NCI-H460 (cell line): ENCODE results near the gene WRAP73. TPM values are rescaled to one million over a fixed set of nuclear protein-coding genes. Genes with fewer than 3 reads are reported as not detected.
"Not testable (repeated sequence)": the region's sequence is repeated elsewhere in the genome, so short reads cannot be mapped to it uniquely, and the experiment has no call there.

Source experiments
- DNase-seq: peaks from one replicate; pipeline ENCODE4 v3.0.0-alpha.2; 2016; ENCODE audit warnings: low read depth; ENCODE audit errors: extremely low read depth
- total RNA-seq: library from RNA; depleted of rRNA; stranded (reverse); fragments of >200 nt; shearing (Covaris generic); gene quantifications from 2 replicates; pipeline ENCODE4 v1.2.3, GENCODE V29; 2014

WRAP73 gene
- total RNA-seq, 1 experiment from 2014 or later, result 18.2 TPM

DNA sequence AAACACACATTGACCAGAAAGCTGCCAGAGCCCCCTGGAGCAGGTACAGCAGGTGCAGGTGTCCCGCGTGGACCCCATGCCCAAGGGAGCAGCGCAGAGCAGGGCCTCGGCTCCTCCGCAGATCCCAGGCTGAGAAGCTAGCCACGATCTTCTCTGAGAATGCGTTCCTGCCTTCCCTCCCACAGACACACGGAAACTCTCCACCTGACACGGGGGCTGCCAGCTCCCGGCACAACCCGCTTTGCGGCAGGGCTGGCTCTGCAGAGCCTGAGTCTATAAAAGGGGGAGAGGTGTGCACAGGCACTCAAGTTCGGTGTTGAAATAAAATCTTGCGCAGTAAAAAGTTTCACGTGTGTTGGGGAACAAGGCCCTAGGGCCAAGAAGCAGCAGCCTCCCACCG, 48.2 kb downstream of the WRAP73 start:
- no peak for DNase-seq

DNA sequence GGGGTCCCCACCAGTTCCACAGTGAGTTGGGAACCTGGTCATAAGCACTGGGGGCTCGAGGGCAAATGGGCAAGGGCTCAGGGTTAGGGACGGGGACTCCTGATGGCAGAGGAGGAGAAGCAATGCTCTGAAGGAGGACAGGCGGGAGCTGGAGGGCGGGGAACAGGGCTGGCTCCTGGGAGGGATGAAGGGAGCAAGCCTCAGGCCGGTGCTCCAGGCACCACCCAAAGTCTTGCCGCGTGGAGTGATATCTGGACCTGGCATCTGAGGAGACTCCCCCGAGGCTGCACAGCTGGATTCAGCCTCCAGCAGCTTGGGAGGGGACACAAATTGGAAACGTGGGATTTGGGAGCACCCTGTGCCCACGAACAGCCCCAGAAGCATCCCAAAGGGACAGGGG, 49.5 kb downstream of the WRAP73 start:
- DNase-seq, result no peak

DNA sequence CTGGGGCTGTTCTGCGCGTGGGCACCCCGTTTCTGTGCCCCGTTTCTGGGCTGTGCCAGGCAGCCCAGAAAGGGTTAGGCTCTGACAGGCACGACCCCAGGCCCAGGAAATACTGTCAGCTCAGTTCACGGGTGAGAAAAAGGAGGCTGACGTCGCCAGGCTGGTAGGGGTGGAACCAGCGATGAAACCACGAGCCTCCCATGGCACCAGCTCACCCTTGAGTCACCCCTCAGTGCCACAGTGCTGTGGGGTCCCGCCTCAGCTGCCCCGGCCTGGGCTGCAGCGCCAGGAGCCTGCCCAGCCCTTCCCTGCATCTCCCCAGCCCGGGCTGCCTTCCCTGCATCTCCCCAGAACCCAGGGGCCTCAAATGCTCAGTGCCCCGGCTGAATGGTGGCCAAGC, 50.1 kb downstream of the WRAP73 start:
- no peak for DNase-seq

DNA sequence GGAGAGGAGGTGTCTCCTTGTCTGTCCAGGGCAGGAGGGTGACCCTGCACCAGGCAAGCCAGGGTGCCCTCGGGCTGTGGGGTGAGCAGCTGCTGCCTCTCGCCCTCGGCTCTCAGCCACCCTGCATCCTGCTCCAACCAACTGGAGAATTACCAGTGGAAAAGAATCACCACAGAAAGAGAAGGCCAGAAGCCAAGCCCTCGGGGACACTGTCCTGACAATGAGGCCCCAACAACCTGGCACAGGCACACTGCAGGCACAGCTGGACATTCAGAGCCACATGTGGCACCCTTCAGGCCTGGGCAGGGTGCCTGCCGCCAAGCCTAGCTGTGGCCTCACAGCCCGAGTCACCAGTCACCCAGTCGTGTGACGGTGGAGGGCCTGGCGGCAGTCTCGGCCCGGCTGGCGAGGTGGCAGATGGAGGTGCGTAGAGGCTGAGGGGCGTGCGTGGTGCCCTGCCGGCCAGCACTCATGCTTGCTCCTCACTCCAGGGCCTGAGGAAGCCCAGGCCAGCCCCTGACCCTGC, 50.6 kb downstream of the WRAP73 start:
- no peak for DNase-seq

DNA sequence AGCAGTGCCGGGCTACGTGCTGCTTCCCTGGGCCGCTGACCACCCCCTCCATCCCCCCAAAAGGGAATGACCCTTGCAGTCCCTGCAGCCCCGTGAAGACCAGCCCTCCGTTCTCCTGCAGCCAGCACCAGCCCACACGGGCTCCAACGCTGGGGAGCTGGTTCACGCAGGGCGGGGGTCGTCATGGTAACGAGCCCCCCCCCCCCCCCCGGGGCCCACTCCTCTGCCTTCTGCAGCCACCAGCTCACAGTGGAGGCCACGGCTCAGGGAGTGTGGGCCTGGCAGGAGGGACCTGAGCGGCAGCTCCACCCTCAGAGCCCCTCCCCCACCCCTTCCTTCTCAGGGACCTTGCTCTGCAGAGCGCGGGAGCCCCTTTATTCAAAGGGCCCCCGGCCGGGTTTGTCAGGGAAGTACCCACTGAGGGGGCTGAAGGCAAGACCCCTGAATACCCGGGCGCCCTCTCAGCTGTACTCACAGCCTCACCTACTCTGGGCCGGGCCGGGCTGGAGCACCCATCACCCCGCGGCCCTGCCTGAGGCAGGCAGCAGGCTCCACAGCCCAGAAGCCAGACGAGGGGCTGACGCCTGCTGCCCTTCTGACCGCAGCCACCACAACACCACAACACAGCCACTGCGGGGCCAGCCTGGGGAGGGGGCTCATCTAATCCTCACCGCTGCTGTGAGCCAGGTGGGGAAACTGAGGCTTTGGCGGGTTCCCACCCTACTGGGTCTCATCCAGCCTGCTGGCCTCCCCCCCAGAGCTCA, 51.2 kb downstream of the WRAP73 start:
- no peak for DNase-seq

DNA sequence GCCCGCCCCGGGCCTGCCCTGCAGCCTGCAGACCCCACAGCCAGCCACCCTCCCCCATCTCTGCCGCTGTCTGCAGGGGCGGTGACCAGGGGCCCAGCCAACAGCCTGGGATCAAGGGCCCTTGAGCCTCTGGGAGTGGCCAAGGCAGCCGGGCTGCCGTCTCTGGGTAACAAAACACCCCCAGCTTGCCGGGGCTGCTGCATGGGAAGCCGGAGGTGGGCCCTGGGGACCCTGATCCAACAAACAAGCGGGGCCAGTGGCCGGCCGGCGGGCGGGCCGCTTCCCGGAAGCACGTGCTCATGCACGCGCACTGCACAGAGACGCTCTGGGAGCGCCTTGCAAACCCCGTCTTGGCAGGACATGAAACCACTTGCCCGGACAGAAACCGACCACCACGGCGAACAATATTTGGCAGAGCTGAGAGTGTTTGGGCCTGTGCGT, 51.8 kb downstream of the WRAP73 start:
- no peak for DNase-seq

DNA sequence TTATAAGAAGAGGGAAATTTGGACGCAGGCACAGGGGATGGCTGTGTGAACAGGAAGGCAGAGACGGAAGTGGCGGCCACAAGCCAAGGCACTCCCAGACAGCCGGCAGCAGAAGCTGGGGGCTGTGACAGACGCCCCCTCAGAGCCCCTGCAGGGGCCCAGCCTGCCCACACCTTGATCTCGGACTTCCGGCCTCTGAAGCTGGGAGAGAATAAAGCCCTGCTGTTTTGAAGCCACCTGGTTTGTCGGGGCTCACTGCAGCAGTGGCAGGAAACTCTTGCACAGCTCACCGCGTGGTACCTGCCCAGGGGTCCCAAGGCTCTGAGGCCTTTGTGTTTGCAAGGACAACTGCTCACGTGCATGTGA, 52.3 kb downstream of the WRAP73 start:
- no peak for DNase-seq

DNA sequence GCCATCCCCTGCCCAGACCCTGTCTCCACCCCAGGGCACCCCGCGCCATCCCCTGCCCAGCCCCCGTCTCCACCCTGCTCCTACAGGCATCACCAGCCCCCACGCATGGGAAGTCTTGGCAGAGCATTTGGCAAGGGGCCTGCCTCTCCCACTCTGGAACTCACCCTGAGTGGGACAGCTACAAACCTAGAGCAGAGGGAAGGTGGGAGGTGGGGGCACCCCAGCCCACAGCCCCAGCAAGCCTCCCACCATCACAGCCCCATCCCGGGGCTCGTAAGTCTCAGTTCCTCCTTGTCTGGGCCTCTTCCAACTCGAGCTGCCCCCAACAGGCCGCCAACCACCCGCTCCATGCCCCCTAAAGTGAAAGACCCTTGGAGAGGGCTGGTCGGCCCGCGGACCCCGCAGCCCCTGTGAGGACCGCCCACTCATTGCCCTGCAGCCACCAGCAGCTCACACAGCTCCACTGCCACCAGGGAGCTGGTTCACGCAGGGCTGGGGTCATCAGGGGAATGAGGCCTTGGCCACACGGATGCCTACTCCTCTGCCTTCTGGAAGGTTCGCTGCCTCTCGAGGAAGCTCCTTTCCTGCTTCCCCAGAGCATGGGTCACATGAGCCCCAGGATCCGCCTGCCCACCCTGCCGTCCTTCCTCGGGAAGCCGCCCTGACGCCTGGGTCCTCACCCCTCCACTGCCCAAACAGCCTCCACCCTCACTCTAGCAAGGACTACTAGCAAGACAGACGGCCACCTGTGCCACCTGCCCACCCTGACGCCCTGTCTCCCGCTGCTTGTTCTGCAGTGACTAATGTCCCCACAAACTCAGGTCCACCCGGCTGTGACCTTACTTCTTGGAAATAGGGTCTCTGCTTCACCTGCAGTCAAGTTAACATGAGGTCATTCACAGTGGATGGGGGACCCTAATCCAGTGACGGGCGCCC, 53.0 kb downstream of the WRAP73 start:
- no peak for DNase-seq

DNA sequence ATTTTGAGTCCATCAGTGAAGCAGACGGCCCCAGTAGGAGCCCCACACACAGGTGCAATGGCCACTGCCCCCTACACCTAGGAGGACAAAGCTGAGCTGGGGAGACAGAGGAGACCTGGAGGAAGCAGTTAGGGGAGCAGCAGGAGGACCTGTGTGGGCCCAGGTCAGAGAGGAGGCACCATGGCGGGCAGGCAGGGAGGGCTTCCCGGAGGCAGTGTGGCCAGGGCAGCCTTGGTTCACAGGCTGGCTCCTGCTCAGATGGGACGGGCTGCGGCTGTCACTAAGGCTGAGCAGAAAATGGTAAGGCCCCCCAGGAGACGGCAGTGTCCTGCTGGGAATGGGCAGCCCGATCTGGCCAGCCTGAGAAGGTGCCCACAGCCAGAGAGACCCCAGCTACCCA, 54.0 kb downstream of the WRAP73 start:
- DNase-seq, result no peak

DNA sequence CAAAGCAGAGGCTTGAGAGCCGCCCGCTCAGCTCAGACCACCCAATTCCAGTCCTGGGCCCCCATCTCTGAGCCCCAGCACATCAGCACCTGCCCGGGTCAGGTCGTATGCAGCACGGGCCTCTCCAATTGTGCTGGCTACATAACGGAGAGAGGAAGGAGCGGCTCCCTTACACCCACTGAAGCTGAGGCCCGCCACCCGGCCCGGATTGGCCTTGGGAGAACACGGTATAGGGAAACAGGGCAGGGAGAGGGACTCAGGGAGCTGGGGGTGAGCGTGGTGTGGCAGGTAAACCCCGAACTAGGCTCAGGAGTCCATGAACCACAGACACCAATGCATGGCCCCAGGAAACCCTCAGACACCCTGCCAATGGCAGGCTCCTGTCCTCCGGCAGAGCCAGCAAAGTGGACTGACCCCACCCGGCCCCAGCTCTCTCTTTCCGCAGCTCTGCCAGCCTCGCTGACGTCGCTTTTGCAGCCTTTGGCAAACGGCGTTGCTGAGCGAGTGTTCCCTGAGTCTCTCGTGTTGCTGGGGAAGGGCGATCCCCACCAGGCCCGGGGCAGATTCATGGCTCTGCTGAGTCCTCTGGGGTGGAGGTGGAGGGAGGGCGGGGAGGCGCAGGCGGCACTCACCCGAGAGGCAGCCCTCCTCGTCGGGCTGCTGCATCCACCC, 55.1 kb downstream of the WRAP73 start:
- DNase-seq, result no peak

DNA sequence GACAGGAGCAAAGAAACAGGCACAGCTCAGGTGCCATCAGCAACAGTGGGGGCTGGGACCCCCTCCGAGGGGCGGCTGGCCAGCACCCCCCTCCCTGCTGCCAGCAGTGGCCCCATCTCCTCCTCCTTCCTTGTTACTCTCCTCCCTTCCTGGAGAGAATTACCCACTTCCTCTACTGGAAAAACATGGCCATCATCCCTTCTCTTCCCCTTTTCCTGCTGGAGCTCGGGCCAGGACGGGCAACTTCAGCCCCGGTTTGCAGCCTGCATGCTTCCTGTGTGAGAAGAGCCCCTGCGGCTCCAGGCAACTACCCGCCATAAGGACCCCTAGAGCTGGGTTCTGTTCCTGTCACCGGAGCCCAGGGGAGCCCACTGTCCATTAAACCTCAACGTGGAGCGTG, 56.2 kb downstream of the WRAP73 start:
- no peak for DNase-seq

DNA sequence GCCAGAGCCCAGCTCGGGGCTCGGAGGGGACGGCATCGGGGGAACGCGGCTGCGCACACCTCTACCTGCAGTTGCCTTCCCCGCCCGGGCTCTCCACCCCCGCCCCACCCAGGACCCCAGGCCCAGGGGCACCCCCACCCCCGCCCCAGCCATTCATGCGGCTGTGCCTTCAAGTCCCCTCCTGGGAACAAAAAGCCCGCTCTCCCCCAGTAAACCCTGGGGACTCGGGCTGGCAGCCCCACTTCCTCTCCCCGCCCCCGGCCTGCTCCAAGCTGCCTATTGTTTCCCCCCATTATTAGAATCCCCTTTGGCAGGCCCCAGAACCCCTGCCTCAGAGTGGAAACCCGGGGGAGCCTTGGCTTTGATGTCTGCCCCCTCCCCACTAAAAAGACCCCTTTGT, 56.6 kb downstream of the WRAP73 start:
- no peak for DNase-seq

DNA sequence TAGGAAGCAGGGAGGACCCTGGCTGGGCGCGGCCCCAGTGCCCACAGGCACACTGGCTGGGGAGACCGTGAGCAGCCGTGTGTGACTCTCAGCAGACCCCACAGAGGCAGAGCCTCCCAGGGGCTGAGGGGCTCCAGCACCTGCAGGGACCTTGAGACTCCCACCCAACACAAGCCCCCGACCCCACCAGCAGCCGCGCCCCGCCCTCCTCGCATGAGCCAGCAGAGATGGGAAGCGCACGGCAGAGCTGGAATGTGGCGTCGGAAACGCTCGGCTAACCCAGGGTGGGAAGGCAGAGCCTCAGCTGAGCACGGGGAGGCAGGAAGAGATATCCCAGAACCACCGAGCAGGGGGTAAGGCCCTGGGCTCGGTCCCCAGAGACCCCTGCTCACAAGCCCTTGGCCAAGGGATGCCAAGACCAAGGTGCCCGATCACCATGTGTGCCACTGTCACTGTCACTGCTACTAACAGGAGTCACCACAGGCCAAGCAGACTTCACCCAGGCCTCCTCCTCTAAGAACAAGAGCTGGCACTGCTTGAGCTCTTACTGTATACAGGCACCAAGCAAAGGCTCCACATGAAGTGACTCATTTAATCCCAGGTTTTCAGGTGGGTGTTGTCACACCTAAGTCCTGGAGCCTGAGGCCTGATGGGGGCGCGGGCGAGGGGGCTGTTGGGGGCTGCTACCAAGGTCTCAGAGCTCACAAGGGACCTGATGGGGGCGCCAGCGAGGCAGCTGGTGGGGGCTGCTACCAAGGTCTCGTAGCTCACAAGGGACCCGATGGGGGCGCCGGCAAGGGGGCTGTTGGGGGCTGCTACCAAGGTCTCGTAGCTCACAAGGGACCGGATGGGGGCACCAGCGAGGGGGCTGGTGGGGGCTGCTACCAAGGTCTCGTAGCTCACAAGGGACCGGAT, 58.7 kb downstream of the WRAP73 start:
- no peak for DNase-seq

DNA sequence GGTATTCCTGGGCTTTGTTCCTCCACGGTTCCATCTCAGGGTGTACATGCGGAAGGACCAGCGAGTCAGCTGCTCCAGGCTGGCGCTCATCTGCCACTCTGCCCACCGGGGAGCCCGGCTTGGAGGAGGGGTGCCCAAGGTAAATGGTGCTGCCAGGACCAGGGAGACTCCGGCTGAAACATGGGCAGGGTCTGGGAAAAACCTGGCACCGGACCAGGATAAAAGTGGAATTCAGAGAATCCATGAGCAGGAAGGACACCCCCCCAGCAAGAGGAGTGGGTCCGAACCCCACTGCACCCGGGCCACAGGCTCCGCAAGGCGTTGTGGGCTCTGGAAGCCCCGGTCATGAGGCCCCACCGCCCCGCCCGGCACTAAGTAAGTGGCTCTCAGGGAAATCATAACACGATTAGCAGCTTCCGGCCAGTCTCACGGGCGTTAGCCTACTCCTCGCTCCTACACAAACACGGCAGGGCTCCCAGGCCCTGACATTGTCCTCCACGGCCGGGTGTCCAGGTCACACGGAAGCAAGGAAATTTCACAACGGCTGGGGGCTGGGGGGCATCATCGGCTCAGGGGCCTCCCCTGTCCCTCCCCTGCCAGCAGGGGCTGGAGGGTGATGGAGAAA, 59.7 kb downstream of the WRAP73 start:
- DNase-seq, result no peak

DNA sequence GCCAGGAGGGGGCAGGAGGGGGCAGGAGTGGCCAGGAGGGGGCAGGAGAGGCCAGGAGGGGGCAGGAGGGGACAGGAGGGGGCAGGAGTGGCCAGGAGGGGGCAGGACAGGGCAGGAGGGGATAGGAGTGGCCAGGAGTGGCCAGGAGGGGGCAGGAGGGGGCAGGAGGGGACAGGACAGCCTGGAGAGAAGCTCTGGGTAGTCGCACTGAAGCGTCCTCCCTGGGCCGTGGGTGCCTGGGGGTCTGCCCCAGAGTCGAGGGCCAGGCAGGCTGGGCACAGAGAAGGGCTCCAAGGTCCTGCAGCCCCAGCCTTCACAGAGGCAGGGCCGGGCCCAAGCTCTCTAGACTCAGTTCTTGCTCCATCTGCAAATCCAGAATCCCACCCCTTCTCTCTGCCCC, 61.5 kb downstream of the WRAP73 start:
- DNase-seq, result no peak

DNA sequence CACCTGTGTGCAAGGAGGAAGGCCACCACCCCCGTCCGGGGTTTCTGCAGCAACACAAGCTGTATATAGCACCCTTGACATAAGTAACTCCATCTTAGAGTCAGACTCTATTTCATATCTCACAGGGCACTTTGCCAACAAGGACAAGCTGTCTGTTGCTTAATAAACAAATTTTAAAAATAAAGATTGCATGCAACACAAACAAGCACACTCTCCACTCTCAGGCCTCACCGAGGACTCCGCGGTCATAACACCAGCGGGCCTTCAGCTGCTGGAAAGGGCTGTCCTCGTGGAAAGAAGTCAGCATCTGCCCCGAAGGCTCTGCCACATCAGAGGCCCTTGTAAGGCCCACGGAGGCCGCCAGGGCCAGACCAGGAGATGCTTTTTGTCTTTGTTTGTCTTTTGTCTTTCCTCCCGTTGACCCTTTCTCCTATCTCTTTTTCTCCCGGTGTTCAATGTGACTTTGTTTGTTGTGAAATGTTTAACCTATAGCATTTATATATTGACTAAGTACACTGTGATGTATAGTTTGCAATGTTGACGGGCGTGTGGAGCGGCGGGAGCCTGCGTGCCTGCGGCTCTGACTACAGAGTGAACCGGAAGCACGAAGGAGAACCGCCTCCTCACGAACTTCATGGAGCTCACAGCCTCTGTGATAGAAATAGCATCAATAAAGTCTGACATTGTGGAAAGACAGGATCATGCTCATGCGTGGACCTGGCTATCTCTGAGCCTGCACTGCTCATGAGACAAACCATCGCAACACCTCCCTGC, 62.7 kb downstream of the WRAP73 start:
- no peak for DNase-seq

DNA sequence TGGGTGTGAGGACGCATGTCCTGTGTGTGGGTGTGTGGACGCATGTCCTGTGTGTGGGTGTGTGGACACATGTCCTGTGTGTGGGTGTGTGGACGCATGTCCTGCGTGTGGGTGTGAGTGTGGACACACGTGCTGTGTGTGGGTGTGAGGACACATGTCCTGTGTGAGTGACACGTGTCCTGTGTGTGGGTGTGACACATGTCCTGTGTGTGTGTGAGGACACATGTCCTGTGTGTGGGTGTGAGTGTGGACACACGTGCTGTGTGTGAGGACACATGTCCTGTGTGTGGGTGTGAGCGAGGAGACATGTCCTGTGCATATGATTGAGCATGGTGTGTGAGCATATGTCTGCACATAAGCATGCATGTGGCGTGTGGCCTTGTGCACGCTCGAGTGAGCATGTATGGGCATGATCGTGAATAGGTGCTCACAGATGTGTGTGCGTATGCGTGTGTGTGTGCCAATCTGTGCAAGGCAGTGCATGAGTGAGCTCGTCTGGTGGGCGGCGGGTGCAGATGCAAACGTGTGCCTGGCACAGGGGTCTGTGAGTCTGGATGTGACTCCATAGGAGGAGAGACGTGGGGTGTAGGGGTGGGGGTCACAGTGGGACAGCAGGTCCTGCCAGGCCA, 63.8 kb downstream of the WRAP73 start:
- DNase-seq, result no peak

DNA sequence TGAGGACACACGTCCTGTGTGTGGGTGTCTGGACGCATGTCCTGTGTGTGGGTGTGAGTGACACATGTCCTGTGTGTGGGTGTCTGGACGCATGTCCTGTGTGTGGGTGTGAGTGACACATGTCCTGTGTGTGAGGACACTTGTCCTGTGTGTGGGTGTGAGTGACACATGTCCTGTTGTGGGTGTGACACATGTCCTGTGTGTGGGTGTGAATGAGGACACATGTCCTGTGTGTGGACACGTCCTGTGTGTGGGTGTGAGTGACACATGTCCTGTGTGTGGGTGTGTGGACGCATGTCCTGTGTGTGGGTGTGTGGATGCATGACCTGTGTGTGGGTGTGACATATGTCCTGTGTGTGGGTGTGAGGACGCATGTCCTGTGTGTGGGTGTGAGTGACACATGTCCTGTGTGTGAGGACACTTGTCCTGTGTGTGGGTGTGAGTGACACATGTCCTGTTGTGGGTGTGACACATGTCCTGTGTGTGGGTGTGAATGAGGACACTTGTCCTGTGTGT, 64.5 kb downstream of the WRAP73 start:
- DNase-seq, result not testable (repeated sequence)
